ENCODE results near the gene UBASH3B. TPM values are rescaled to one million over a fixed set of nuclear protein-coding genes. Genes with fewer than 3 reads are reported as not detected.
"Not testable (repeated sequence)": the region's sequence is repeated elsewhere in the genome, so short reads cannot be mapped to it uniquely, and the experiment has no call there.

The UBASH3B gene
- total and polyA plus RNA-seq, 7 donors, result 1.4 to 17.5 (median 8.5) TPM

GRCh38 chr11:122728561-122728960, 73.0 kb downstream of the UBASH3B start:
- no peak for TF ChIP-seq CTCF (IDR thresholded peaks at IDR 0.05)
- Histone ChIP-seq H3K27me3 (ENCODE audit: insufficient read depth in 3 of 3, low read length in 2 of 3) (peaks cover 0 to 1% (median 0%) of the 10 kb centered on the region in 3 donors), H3K36me3 (ENCODE audit: insufficient read depth in 1 of 2, low read depth in 1 of 2) (no peaks in the 10 kb centered on the region), H3K9me3 (no peaks in the 10 kb centered on the region), H3K4me1 (no peaks in the 10 kb centered on the region), H3K27ac (no peak overlapping the region), H3K4me3 (no peak overlapping the region)
- ATAC-seq (no peak), DNase-seq (no peak)
- 76 to 96% (median 92%) methylated on average over 2 of the region's 2 CpGs for WGBS, 3 donors
- intact Hi-C loops (cut with DNase I), result no loop called here

DNA sequence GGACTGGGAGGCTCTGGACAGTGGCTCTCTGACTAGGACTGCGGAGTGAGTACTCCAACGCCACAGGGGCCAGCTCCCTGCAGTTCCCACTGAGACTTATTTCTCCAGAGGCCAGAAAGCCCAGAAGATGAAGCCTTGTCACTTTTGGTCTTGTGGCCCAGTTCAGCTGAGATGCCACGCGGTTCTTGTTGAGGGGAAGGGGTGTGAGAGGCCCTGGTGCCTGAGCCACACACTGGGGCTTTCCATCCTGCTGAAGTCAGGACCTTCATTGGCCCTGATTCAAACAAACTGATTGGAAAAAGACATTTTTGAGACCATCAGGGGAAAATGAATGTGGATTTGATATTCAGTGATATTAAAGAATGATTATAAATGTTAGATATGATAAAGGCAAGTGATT, 73.6 kb downstream of the UBASH3B start:
- intact Hi-C loops (cut with DNase I), result no loop called here
- H3K27ac ChIP-seq, result no peak overlapping the region
- peaks cover 0 to 1% (median 0%) of the 10 kb centered on the region in 3 donors for H3K27me3 ChIP-seq (ENCODE audit: insufficient read depth in 3 of 3, low read length in 2 of 3)
- no peak for TF ChIP-seq CTCF (IDR thresholded peaks at IDR 0.05)
- WGBS, 3 donors, result 87 to 93% (median 90%) methylated on average over 4 of the region's 4 CpGs
- DNase-seq (no peak), ATAC-seq (no peak)
- H3K4me3 ChIP-seq, result no peak overlapping the region
- no peaks in the 10 kb centered on the region for H3K36me3 ChIP-seq (ENCODE audit: insufficient read depth in 1 of 2, low read depth in 1 of 2)
- no peaks in the 10 kb centered on the region for H3K4me1 ChIP-seq
- no peaks in the 10 kb centered on the region for H3K9me3 ChIP-seq

DNA sequence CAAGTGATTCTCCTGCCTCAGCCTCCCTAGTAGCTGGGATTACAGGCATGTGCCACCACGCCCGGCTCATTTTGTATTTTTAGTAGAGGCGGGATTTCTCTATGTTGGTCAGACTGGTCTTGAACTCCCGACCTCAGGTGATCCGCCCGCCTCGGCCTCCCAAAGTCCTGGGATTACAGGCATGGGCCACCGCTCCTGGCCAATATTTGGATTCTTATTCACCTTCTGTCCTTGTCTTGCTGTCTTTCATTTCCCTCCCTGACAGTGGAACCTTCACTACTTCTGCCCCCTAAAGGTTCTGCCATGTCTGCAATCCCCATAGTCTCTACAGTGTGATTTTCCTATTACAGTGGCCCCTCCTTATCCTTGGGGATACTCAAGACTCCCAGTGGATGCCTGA, 75.2 kb downstream of the UBASH3B start:
- H3K27me3 ChIP-seq (ENCODE audit: insufficient read depth in 3 of 3, low read length in 2 of 3); H3K4me3 ChIP-seq; DNase-seq; ATAC-seq; H3K9me3 ChIP-seq; H3K4me1 ChIP-seq; H3K36me3 ChIP-seq (ENCODE audit: insufficient read depth in 1 of 2, low read depth in 1 of 2); H3K27ac ChIP-seq; intact Hi-C loops (cut with DNase I): not testable (repeated sequence)
- 92 to 98% (median 94%) methylated on average over 8 of the region's 8 CpGs for WGBS, 3 donors

GRCh38 chr11:122731500-122731913, 76.0 kb downstream of the UBASH3B start:
- no peak for DNase-seq
- intact Hi-C loops (cut with DNase I), result no loop called here
- Histone ChIP-seq H3K27me3 (ENCODE audit: insufficient read depth in 3 of 3, low read length in 2 of 3) (peaks cover 0 to 3% (median 1%) of the 10 kb centered on the region in 3 donors), H3K9me3 (no peaks in the 10 kb centered on the region), H3K4me1 (no peaks in the 10 kb centered on the region), H3K27ac (no peak overlapping the region), H3K4me3 (no peak overlapping the region), H3K36me3 (ENCODE audit: insufficient read depth in 1 of 2, low read depth in 1 of 2) (no peaks in the 10 kb centered on the region)
- ATAC-seq, result no peak
- whole genome bisulfite sequencing, 3 donors, result 70 to 87% (median 82%) methylated on average over 2 of the region's 2 CpGs
- TF ChIP-seq CTCF (IDR thresholded peaks at IDR 0.05), result no peak

GRCh38 chr11:122732342-122733315, 77.1 kb downstream of the UBASH3B start:
- no peaks in the 10 kb centered on the region for H3K9me3 ChIP-seq
- ATAC-seq, result no peak
- no peaks in the 10 kb centered on the region for H3K36me3 ChIP-seq (ENCODE audit: insufficient read depth in 1 of 2, low read depth in 1 of 2)
- intact Hi-C loops (cut with DNase I), result no loop called here
- no peak overlapping the region for H3K4me3 ChIP-seq
- no peak overlapping the region for H3K27ac ChIP-seq
- H3K4me1 ChIP-seq, result no peaks in the 10 kb centered on the region
- WGBS, 3 donors, result 72 to 88% (median 81%) methylated on average over 8 of the region's 8 CpGs
- H3K27me3 ChIP-seq (ENCODE audit: insufficient read depth in 3 of 3, low read length in 2 of 3), result peaks cover 0 to 3% (median 1%) of the 10 kb centered on the region in 3 donors
- no peak for TF ChIP-seq CTCF (IDR thresholded peaks at IDR 0.05)
- no peak for DNase-seq
